GM19099 (cell line): ENCODE measurements around the gene BHLHA15.

Source experiments
- POLR2A ChIP-seq: IDR thresholded peaks from 3 replicates; pipeline ENCODE4 v1.6.1; 2011; ENCODE audit warnings: low read depth; ENCODE audit not compliant: insufficient read length; ENCODE audit errors: extremely low read depth

Gene BHLHA15

GRCh38 chr7:98225913-98226614, 14.8 kb downstream of the BHLHA15 start:
- TF ChIP-seq POLR2A: no peak

DNA sequence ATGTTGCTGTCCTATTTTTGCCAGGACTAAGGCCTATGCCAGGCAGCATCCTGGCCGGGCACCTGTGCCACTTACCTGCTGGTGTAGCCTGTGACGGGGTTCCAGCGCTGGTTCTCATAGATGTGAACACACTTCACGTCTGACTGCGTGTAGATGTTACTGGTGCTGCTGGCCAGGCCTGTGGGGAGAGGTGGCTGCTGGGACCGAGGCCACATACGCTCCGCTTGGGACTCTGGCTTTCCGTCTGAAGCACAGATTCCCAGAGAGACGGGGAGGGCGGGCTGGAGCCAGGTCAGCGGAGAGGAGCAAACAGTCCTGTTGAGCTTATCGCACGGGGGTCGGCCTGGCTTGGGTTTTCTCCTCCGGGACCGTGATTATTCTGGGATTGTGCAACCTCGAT, 16.7 kb downstream of the BHLHA15 start:
- no peak for TF ChIP-seq POLR2A

DNA sequence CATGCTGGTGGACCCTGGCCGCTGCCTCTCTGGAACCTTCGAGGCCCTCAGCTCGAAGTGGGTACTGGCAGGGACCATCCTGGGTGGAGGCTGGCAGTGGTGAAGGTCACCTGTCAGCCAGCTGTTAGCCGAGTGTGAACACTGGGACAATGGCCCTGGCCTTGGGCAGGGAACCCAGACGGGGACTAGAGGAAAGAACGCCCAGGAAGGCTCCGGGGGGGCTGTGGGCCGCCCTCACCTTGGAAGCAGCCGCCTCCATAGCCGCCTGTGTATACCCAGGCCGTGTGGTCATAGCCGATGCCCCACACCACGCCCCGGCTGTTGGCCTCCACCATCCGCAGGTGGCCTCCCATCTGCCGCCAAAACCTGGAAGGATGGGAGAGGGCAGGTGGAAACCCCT, 17.6 kb downstream of the BHLHA15 start:
- no peak for TF ChIP-seq POLR2A

GRCh38 chr7:98229441-98229840, 18.2 kb downstream of the BHLHA15 start:
- TF ChIP-seq POLR2A: no peak

GRCh38 chr7:98229991-98230745, 18.9 kb downstream of the BHLHA15 start:
- TF ChIP-seq POLR2A: no peak

- no peak for TF ChIP-seq POLR2A
These were observed 19.7 kb downstream of the BHLHA15 start for GRCh38 chr7:98230746-98231471.

DNA sequence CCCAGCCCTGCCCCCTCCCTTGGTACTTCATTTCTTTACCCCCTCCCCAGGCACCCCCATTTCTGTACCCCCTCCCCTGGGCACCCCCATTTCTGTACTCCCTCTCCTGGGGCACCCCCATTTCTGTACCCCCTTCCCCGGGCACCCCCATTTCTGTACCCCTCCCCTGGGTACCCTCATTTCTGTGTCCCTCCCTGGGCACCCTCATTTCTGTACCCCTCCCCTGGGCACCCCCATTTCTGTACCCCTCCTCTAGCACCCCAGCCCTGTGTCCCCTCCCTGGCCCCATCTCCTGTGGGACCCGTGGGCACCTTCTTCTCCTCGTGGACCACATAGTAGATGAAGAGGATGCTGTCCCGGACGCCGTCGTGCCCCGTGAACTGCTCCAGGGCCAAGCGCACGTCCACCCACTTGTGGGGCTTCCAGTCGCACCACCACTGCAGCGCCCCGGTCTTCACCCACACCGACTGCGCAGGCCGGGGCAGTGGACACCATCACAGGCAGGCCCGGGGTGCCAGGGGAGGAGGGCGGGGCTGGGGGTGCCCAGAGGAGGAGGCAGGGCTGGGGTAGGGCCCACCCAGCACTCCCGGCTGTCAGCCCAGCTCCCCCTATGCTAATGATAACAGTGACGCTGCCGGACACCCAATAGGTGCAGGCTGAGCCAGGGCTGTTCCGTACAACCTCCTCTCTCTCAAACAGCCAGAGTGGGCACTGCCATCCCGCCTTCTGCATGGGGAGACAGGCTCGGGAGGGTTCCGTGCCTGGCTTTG, 20.4 kb downstream of the BHLHA15 start:
- no peak for TF ChIP-seq POLR2A

- no peak for TF ChIP-seq POLR2A
These were observed 21.0 kb downstream of the BHLHA15 start for GRCh38 chr7:98232263-98232585.

- TF ChIP-seq POLR2A: no peak
These were observed 21.6 kb downstream of the BHLHA15 start for GRCh38 chr7:98232799-98233198.

DNA sequence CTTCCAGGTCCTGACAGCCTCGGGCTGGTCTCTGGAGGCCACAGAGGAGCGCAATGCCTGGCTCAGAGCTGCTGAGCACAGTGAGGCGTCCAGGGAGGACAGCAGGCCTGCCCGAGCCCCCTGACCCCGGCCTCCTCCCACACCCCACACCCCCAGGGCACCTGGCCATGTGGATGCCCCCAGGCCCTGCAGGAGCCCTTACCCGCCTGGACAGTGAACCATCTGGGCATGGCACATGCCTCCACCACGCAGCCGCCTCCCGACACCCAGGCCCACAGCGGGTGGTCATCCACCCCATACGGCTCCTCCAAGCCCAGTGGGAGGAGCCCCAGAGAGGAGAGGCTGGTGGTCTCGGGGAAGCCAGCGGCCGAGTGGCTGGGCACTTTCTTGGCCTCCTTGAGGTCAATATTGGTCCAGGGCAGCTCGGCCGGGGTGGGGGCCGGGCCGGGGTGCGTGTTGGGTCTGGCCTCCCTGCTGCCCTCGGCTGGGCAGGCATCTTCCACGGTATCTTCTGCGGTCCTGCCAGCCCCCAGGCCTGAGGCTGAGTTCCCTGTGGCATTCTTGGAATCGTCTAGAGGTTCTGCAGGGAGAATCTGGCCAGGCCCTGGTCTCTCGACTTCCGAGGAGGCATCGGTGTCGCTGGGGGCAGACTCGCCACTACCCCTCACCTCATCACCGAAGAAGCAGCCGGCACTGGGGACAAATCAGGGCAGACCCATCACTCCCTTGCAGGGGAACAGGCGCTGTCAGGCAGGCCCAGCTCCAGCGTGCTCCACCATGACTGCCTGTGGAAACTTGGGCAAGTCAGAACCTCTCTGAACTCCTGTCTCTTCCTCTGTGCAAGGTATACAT, 22.2 kb downstream of the BHLHA15 start:
- no peak for TF ChIP-seq POLR2A

DNA sequence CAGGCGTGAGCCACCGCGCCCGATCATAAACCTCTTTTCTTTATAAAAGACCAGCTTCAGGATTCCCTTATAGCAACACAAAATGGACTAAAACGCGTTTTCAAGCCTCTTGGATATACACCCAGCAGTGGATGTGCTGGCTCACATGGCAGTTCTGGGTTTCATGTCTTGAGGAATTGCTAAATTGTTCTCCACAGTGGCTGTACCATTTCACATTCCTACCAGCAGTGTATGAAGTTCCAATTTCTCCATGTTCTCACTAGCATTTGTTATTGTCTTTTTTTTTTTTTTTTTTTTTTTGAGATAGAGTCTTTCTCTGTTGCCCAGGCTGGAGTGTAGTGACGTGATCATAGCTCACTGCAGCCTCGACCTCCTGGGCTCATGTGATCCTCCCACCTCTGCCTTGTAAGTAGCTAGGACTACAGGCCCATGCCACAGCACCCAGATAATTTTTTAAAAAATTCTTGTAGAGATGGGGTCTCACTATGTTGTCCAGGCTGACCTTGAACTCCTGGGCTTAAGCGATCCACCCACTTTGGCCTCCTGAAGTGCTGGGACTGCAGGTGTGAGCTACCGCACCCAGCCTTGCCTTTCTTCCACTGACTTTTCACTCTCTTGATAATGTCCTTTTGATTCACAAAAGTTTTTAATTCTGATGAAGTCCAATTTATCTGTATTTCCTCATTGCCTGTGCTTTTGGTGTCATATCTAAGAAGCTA, 23.3 kb downstream of the BHLHA15 start:
- no peak for TF ChIP-seq POLR2A

- no peak for TF ChIP-seq POLR2A
These were observed 24.7 kb downstream of the BHLHA15 start for GRCh38 chr7:98235901-98236300.

GRCh38 chr7:98236355-98237185, 25.3 kb downstream of the BHLHA15 start:
- TF ChIP-seq POLR2A: no peak
